Measurements from ENCODE around the gene BCAR3. TPM values are rescaled to one million over a fixed set of nuclear protein-coding genes. Genes with fewer than 3 reads are reported as not detected.

BCAR3 gene
- total RNA-seq, 1 experiment from 2014 or later = 112 TPM

DNA sequence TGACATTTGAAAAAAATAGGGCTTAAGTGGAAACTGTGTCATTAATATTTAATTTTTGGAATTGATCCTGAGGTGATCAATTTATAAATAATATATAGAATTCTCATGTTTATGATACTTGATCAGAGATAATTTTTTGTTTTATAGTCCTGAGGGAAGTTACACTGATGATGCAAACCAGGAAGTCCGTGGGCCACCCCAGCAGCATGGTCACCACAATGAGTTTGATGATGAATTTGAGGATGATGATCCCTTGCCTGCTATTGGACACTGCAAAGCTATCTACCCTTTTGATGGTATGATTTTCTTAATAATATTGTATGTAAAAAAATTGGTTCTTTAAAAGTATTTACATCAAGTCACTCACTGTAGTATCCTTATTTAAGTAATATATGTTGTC lies 132.5 kb downstream of the BCAR3 start:
- DNase-seq (ENCODE audit: low read depth) = no peak

DNA sequence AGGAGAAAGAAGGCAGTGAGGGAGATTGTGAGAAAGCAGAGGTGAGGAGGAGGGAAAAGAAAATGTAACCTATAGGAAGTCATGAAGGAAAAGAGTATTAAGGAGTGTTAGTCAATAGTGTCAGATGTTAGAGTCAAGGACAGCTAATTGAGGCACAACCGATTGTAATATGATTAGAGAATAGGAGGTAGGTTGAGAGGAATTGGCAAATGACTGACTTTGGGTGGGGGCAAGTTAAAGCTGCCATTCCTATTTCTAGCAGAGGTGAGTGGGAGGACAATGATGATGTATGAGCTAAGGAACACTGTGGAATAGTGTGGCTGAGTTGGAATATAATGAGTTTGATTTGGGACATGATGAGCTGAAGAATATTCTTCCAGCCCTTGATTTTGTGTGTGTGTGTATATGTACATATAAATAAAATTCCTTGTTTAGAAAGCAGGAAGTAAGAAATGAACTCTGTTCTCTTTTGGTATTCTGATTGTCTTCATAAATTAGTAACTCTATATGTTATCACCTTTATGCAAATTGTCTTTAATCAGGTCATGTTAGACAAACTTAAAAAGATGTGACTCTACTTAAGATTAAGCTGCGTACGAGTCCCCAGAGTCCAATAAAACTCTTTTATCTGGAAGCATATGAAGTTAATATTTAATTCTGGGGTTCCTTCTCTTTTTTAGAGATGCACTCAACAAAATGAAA lies 135.3 kb downstream of the BCAR3 start:
- DNase-seq (ENCODE audit: low read depth) = no peak

DNA sequence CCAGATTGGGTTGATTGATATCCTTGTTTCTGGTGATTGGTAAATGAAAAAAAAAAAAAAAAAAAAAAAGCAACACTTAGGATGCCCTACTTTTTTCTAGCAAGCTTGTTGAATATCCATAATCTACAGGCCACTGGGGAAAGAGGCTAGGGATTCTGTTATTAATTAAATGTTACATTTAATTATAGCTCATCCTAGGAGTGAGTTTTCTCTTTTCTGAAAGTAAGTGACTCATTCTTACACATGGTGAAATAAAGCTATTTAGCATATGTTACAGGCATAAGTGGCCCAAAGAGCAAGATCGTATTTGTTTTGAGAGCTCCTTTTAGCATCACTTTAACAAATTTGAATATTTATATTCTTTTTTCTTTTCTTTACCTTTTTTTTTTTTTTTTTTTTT lies 139.2 kb downstream of the BCAR3 start:
- DNase-seq (ENCODE audit: low read depth) = no peak

DNA sequence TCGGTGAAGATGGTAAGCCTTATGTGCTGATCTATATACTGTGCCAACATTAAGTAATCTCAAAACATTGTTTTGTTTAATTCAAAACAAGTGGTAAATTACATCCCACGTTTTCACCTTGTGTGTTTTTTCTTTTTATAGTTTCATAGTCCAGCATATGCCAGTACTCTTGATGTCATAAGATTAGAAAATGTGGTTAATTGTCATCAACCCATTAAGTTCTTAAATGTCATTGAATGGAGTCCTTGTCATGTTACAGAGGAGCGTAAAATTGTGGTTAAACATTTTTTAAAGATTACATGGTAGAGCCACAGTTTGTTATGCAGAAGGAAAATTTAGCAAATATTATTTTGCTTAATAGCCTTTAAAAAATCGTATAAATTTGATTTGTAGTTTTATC lies 140.6 kb downstream of the BCAR3 start:
- no peak for DNase-seq (ENCODE audit: low read depth)

DNA sequence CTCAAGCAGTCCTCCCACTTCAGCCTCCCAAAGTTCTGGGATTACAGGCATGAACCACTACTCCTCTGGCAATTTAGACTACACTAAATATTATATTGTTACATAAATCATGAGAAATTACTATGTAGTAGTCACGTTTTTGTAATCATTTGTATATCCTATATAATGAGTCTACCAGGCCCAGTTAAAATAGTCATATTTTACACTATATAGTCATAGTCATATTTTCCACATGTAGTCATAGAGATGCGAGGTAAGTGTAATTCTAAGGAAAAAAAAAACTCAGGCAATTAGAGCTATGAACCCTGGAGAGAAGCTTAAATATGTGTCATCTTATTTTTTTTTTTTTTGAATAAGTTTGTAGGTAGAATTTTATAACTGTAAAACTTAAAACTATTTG lies 143.7 kb downstream of the BCAR3 start:
- no peak for DNase-seq (ENCODE audit: low read depth)

DNA sequence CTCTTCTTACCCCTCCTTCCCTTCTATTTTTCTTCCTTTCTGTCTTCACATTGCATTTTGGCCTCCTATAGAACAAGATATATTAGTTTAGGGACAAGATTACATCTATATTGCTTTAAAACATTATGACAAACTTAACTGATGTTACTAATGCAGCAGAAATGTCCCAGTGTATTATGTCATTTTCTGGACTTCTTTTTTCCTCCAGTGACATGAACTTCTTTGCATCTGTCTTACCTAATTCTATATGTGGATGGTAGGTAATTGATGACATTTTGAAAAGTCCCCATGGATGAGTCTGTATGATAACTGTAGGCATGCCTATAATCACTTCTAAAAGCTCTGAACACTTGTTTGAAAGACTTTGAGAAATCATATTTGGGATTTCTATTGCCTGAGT lies 144.2 kb downstream of the BCAR3 start:
- DNase-seq (ENCODE audit: low read depth) = no peak

DNA sequence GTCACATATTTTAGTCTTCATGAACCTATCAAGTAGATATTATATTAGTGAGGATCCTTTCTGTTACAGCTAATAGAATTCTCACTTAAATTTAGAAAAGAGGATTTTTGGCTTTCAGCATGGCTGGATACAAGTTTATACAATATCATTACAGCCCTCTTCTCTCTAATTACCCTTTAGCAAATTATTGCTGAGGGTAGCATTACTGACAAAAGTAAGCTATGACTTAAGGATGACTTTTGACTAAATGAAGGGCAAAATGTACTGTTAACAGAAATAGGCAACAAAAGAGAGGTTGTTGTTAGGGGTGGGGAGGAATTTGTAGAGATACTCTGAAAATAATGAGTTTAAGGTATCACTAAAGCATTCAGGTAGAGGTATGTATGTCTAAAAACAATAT lies 148.0 kb downstream of the BCAR3 start:
- DNase-seq (ENCODE audit: low read depth) = no peak

DNA sequence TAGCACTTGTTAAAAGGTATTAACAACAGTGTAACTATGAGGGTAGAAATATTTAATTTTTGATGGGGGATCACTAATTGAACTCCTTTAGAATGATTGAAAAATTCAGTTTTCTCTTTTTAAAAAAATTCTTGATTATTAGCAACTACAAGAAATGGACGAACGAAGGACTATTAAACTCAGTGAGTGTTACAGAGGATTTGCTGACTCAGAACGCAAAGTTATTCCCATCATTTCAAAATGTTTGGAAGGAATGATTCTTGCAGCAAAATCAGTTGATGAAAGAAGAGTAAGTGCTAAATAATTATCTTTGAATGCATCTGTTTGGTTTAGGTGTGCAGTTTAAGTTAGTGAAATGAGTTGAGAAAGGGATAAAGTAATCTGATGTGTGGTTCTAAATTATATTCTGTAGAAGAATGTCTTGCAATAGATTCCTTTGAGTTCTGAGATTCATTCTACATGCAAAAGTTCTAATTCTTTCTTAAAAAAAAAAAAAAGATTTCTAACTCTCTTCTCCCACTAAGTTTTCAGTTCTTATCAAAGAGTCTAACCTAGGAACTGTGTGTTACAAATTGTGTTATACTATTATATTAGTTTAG lies 148.8 kb downstream of the BCAR3 start:
- DNase-seq (ENCODE audit: low read depth) = no peak

DNA sequence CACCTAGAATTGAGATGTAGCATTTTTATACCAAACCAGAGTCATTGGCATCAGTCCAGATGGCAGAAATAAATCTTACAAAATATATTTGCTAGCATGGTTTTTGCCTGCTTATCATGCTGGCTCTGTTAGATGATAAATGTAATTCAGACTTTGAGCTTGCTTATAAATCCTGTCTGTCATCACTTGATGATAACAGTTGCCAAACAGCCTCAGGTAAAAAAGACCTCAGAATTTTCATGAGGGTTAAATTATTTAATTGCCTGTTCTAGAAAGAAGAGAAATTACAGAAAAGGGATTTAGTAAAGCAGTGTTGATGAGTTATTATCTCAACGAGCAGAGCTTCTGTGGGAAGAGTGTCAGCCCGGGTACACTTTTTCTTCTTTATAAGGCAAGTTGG lies 150.4 kb downstream of the BCAR3 start:
- no peak for DNase-seq (ENCODE audit: low read depth)

DNA sequence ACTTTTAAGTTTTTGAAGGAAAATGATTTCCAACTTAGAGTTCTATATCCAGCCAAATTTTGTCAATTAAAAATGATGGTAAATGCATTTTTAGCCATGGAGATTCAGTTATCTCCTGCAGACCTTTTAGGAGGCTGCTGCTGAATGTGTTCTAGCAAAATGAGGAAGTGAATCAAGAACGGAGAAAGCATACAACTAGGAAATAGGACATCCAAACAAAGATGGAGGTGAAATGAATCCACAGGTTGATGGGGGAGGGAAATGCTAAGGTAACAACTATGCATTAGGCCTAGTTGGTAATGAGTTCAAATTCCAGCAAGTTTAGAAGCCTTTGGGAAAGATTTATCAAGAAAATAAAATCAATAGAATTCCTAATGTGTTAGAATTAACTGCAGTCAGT lies 153.2 kb downstream of the BCAR3 start:
- no peak for DNase-seq (ENCODE audit: low read depth)

DNA sequence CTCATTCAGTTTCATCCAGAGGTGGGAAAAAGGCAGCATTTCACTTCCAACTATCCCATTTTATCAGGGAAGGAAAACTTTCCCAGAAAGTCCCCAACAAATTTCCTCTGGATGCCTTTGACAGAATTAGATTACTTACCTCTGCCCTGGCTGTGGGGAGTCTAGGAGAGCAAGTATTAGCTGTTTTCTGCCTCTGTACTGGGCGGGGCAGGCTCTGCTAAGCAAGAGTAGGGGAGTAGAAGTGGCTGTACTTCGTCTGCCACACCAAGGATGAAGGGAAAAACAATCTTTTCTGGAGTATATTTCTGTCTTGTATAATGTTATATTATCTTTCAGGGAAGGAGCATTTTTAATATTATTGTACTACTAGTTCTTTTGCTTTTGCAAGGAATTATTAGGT lies 155.2 kb downstream of the BCAR3 start:
- no peak for DNase-seq (ENCODE audit: low read depth)

DNA sequence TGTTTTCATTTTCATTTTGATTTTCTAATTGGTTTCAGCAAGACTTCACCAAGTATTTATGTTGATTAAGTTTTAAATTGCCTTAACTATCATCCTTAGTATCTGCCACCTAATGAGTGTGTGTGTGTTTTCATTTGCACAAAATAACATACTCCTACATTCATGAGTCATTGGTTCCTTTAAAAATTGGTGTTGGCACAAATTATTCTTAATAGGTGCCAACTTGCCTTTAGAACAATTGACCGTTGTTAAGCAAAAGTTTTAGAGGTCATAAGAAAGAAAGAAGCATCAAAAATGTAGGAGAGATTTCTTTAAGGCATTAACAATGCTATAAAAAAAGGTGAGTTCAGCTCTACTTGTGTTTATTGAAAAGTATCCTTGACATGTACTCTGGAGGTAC lies 156.2 kb downstream of the BCAR3 start:
- DNase-seq (ENCODE audit: low read depth) = no peak

DNA sequence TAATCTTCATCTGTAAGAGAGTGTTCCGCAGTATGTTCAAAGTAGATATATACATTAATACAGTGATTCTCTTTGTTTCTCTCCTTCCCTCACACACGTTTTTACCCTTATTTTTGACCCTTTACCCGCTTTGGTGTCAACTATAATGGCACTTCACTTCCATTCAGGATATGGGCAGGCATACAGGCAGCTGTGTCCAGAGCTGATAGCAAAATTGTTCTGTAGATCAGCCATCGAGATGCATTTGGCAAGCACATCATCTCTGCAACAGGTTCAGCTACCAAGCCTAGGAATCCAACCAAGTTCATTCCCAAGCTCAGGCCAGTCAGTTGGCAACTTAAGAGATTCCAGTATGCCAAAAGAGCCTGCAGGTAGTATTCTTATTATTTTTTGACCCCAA lies 158.9 kb downstream of the BCAR3 start:
- no peak for DNase-seq (ENCODE audit: low read depth)

DNA sequence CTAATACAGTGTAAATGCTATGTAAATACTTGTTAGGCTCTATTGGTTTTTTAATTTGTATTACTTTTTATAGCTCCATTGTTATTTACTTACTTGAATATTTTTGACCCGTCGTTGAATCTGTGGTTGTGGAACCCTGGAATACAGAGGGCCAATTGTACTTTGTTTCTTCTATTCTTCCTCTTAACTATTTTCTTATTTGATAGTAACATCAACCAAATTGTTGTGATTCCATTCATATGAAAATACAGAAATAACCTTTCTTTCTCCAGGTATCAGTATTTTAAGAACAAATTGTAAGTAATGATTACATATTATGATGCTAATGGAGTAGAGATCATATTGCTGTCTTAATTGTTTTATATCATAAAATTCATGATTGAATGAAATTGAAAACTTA lies 160.0 kb downstream of the BCAR3 start:
- no peak for DNase-seq (ENCODE audit: low read depth)

DNA sequence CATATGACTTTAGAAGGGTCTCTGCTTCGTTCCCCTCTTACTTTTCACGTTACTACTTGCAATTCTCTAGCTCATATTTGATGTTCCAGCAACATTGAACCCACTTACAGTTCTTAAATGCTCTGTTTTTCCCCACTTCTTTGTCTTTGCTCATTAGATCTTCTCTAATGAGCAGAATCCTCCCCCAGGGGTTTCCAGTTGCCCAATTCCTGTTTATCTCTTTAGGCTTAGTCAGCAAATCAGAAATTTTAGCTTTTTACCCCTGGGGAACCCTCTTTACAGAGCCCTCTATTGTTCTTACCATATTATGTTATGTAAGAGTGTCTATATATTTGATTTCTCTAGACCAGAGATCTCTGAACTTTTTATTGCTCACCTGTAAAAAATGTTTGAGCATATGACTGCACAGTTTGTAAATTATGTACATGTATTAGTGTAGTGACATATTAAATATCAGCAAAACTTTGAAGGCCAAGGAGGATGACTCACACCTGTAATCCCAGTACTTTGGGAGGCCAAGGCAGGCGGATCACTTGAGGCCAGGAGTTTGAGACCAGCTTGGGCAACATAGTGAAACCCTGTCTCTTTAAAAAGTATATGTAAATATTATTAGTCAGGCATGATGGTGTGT lies 162.3 kb downstream of the BCAR3 start:
- peak; percentile 57 for DNase-seq (ENCODE audit: low read depth)

DNA sequence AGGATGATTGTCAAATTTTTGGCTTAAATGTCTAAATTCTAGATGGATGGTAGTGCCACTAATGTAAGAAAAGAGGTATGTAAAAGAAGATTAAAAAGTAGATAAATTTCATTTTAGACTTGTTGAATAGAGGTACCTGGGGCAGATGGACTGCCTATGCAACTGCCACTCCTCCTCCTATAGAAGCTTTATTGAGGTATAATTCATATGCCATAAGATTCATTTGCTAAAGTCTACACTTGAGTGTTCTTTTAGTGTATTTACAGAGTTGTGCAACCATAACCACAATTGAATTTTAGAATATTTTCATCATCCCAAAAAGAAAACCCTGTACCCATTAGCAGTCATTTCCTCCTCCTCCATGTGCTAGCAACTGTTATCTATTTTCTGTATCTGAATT lies 163.1 kb downstream of the BCAR3 start:
- DNase-seq (ENCODE audit: low read depth) = peak; percentile 3

DNA sequence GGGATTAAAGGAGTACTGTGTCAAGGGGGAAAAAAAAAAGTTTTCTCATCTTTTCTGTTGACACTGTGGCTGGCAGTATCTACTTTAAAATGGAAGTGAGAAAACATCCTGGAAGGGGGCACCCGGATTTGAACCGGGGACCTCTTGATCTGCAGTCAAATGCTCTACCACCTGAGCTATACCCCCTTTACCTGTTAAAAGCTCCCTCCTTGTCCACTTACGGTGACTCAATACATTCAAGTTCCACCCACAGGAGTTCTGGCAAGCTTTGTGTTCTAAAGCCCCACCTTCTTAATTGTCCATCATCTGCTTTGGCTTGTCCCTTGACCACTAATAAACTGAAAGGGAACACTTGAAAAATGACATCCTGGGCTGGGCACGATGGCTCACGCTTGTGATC lies 165.5 kb downstream of the BCAR3 start:
- no peak for DNase-seq (ENCODE audit: low read depth)

Other genes with a start within 250 kb of the BCAR3 start
- gene FNBP1L, start 233.7 kb downstream of the BCAR3 start, total RNA-seq (2014; rRNA removed) = 18.0 and 23.0 TPM in 2 replicates
- 39.2 and 42.5 TPM in 2 replicates for gene DNTTIP2, start 197.4 kb upstream of the BCAR3 start, total RNA-seq (2014; rRNA removed)
- 13.0 and 15.6 TPM in 2 replicates for gene GCLM, start 227.6 kb upstream of the BCAR3 start, total RNA-seq (2014; rRNA removed)

Measured in LHCN-M2 (cell line).